Activated gamma-delta T cell treated with anti-CD3 and anti-CD28 coated beads, Interleukin-2, amount 50 U/mL, for 16 hours (primary cell): Measurements from ENCODE around the gene DSCAML1.

ENCODE experiments used
- DNase-seq: peaks from one replicate; pipeline ENCODE4 v3.0.0-alpha.2; 2020; ENCODE audit warnings: low read depth

Gene DSCAML1

GRCh38 chr11:117492578-117493251 is 304.3 kb downstream of the DSCAML1 start:
- DNase-seq = no peak

GRCh38 chr11:117490911-117491310 is 306.1 kb downstream of the DSCAML1 start:
- DNase-seq = no peak

GRCh38 chr11:117489999-117490679 is 306.9 kb downstream of the DSCAML1 start:
- DNase-seq = no peak

- no peak for DNase-seq
Measured at GRCh38 chr11:117488996-117489952, 307.7 kb downstream of the DSCAML1 start.

- no peak for DNase-seq
Measured at GRCh38 chr11:117486059-117486458, 311.0 kb downstream of the DSCAML1 start.

- DNase-seq = no peak
Measured at GRCh38 chr11:117484156-117484555, 312.9 kb downstream of the DSCAML1 start.

GRCh38 chr11:117483372-117483771 is 313.6 kb downstream of the DSCAML1 start:
- no peak for DNase-seq

GRCh38 chr11:117482881-117483280 is 314.1 kb downstream of the DSCAML1 start:
- no peak for DNase-seq

GRCh38 chr11:117481885-117482284 is 315.1 kb downstream of the DSCAML1 start:
- DNase-seq = no peak

- DNase-seq = no peak
Measured at GRCh38 chr11:117481036-117481435, 316.0 kb downstream of the DSCAML1 start.

- no peak for DNase-seq
Measured at GRCh38 chr11:117480221-117480620, 316.8 kb downstream of the DSCAML1 start.

GRCh38 chr11:117479372-117479771 is 317.6 kb downstream of the DSCAML1 start:
- no peak for DNase-seq

- no peak for DNase-seq
Measured at GRCh38 chr11:117478926-117479325, 318.1 kb downstream of the DSCAML1 start.

- no peak for DNase-seq
Measured at GRCh38 chr11:117478126-117478860, 318.7 kb downstream of the DSCAML1 start.

- DNase-seq = no peak
Measured at GRCh38 chr11:117477721-117478120, 319.3 kb downstream of the DSCAML1 start.

GRCh38 chr11:117476531-117477142 is 320.4 kb downstream of the DSCAML1 start:
- DNase-seq = no peak

- no peak for DNase-seq
Measured at GRCh38 chr11:117475716-117476530, 321.1 kb downstream of the DSCAML1 start.

GRCh38 chr11:117473481-117474091 is 323.4 kb downstream of the DSCAML1 start:
- no peak for DNase-seq

- DNase-seq = no peak
Measured at GRCh38 chr11:117471776-117472175, 325.2 kb downstream of the DSCAML1 start.

- no peak for DNase-seq
Measured at GRCh38 chr11:117470576-117470975, 326.4 kb downstream of the DSCAML1 start.
